Heart left ventricle (tissue), 13 donors: ENCODE results near the gene MAD2L2.

Experiments
- POLR2A ChIP-seq, 2 donors: fragments of 450-650 bp; IDR thresholded peaks; one replicate each; pipeline ENCODE4 v1.6.1; 2017; ENCODE audit warnings: antibody characterized with exemption in 2 of 2, mild to moderate bottlenecking in 2 of 2, moderate library complexity in 2 of 2
- TF ChIP-seq, protein P1 (sequence below), 12 donors: fragments of 200-600 bp; sonication (generic) in 4 of 12; IDR thresholded peaks; one replicate each; pipeline versions ENCODE4 v1.5.0 to v1.8.0; 2018 to 2022; ENCODE audit warnings: antibody characterized with exemption in 12 of 12, mild to moderate bottlenecking in 5 of 12
- donor health status: ischemic (EF 13 %, LVEDD 7.1; RV severe dilation, severe dysfunction).
- donor health status: DM: no; HTN: yes; CAD: no.
- donor health status: DM: no; HTN: no; CAD: no.
- donor health status: ischemic (EF 25% LVEDD 6.9; RV normal size, moderate dysfunction).
- donor health status: ischemic (EF 25% LVEDD 5.7; RV mildly dilated, moderate dysfunction).
- donor health status: ischemic (EF 35%, LVEDD 5.7; RV mildly dilated, moderate dysfunction).
- donor health status: nonischemic (EF 11% LVEDD 7.7; RV severe dilation, severe dysfunction).
- donor health status: DM: yes; HTN: yes; CAD: no.
- donor health status: PGD.
- donor health status: ischemic (EF 29% LVEDD 5.4; RV normal size, mild dysfunction).
- donor health status: nonischemic (EF 23%, LVEDD 6.1; RV moderate dilation, normal function).

DNA sequence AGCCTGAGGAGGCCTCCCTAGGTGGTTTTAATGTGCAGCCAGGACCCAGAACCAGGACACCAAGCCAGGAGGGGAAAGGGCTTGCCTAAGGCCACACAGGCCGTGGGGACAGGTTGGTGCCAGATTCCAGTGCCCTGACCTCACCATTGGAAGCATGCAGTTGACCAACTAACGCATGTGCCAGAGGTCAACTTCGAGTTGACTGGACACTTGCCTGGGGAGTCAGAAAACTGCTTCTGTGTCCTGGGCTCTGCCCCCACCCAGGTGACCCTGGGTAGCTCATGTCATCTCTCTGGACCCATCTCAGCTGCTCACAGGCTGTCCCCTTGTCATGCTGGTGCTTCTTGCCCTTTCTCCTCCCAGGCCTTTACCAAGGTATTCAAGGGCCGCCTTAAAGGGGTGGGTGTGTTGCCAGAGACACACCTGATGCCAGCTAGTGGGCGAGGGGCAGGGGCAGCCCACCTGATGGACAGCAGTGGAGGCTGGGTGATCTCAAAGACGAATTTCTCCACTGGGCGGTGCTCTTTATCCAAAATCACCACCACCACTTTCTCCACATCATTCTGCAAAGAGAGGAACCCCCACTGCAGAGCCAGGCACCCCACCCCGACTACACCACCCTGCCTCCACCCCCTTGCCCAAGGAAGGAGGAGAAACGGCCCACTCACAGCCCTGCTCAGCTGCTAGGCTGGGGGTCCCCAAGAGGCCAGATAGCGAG, 4.4 kb downstream of the MAD2L2 start:
- TF ChIP-seq, protein P1, sequence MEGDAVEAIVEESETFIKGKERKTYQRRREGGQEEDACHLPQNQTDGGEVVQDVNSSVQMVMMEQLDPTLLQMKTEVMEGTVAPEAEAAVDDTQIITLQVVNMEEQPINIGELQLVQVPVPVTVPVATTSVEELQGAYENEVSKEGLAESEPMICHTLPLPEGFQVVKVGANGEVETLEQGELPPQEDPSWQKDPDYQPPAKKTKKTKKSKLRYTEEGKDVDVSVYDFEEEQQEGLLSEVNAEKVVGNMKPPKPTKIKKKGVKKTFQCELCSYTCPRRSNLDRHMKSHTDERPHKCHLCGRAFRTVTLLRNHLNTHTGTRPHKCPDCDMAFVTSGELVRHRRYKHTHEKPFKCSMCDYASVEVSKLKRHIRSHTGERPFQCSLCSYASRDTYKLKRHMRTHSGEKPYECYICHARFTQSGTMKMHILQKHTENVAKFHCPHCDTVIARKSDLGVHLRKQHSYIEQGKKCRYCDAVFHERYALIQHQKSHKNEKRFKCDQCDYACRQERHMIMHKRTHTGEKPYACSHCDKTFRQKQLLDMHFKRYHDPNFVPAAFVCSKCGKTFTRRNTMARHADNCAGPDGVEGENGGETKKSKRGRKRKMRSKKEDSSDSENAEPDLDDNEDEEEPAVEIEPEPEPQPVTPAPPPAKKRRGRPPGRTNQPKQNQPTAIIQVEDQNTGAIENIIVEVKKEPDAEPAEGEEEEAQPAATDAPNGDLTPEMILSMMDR (IDR thresholded peaks at IDR 0.05) = no peak
- no peak for TF ChIP-seq POLR2A (IDR thresholded peaks at IDR 0.05)
